Transverse colon (tissue), 4 donors: ENCODE measurements around the gene ETNPPL. TPM values are rescaled to one million over a fixed set of nuclear protein-coding genes. Genes with fewer than 3 reads are reported as not detected.

Source experiments
- DNase-seq: peaks from one replicate; pipeline ENCODE4 v3.0.0-alpha.2; 2019
- H3K27ac ChIP-seq, 4 donors: fragments of 200-600 bp; sonication (generic); 2 replicates each; pipeline ENCODE4 v1.5.1; 2016 to 2018; ENCODE audit warnings: inconsistent platforms in 4 of 4
- H3K27me3 ChIP-seq: fragments of 200-600 bp; sonication (generic); 2 replicates; pipeline ENCODE4 v1.5.1; 2017; ENCODE audit warnings: inconsistent platforms
- H3K36me3 ChIP-seq, 4 donors: fragments of 200-600 bp; sonication (generic); 2 replicates each; pipeline ENCODE4 v1.5.1; 2017 to 2019; ENCODE audit warnings: inconsistent platforms in 4 of 4
- H3K4me1 ChIP-seq, 4 donors: fragments of 200-600 bp; sonication (generic); 2 replicates each; pipeline ENCODE4 v1.5.1; 2017 to 2020; ENCODE audit warnings: inconsistent platforms in 4 of 4
- H3K4me3 ChIP-seq, 4 donors: fragments of 200-600 bp; sonication (generic); 1 replicate in 1 of 4; 2 replicates in 3 of 4; pipeline versions ENCODE4 v1.5.1 to v1.6.1; 2017 to 2019; ENCODE audit warnings: inconsistent platforms in 4 of 4
- H3K9me3 ChIP-seq, 2 donors: fragments of 200-600 bp; sonication (generic); 2 replicates each; pipeline ENCODE4 v1.5.1; 2017 to 2019; ENCODE audit warnings: inconsistent platforms in 2 of 2
- EP300 ChIP-seq: sonication (generic); formaldehyde crosslinking; IDR thresholded peaks from one replicate; pipeline ENCODE4 v1.6.1; 2017; ENCODE audit warnings: antibody characterized with exemption, low read depth
- POLR2A ChIP-seq: fragments of 450-650 bp; IDR thresholded peaks from one replicate; pipeline ENCODE4 v1.6.1; 2016; ENCODE audit warnings: antibody characterized with exemption, mild to moderate bottlenecking, moderate library complexity
- POLR2AphosphoS5 ChIP-seq, 3 donors: sonication (generic); formaldehyde crosslinking; IDR thresholded peaks; one replicate each; pipeline ENCODE4 v1.6.1; 2016; ENCODE audit warnings: antibody characterized with exemption in 3 of 3
- WGBS, 2 donors: methylation state at CpG; one replicate each; pipeline ENCODE4 v1.1.5; 2018; ENCODE audit warnings: low coverage in 1 of 2; 5-methylcytosine and 5-hydroxymethylcytosine counted together
- in situ Hi-C, 4 donors: fragments of 200-750 bp; cut with MboI; loops; one replicate each; pipeline versions ENCODE4 v1.15.0 to v1.15.1; 2017; ENCODE audit warnings: low sequenced_read_pairs in 3 of 4, low pct_ligation_motif_present in 1 of 4, low pct_unique_long_range_greater_than_20kb in 1 of 4
- intact Hi-C: fragments of 100-400 bp; cut with DNase I; formaldehyde crosslinking; loops from one replicate; pipeline ENCODE4 v1.15.1; 2023; ENCODE audit warnings: low total_unique reads
- total RNA-seq, 4 donors: library from RNA; depleted of rRNA; stranded (reverse); fragments of >200 nt; gene quantifications; one replicate each; pipeline ENCODE4 v1.1.0, GENCODE V29; 2016
- TF ChIP-seq, protein P1 (sequence below), 5 experiments: fragments of 200-600 bp in 3 of 5; fragments of 450-650 bp in 2 of 5; sonication (generic) in 3 of 5; IDR thresholded peaks; 1 replicate in 2 of 5; 2 replicates in 3 of 5; pipeline ENCODE4 v1.5.1; 2016 to 2017; ENCODE audit warnings: antibody characterized with exemption in 5 of 5, inconsistent platforms in 3 of 5, mild to moderate bottlenecking in 2 of 5, moderate library complexity in 1 of 5

ETNPPL gene
- total RNA-seq, 4 donors from 2014 or later = not detected

DNA sequence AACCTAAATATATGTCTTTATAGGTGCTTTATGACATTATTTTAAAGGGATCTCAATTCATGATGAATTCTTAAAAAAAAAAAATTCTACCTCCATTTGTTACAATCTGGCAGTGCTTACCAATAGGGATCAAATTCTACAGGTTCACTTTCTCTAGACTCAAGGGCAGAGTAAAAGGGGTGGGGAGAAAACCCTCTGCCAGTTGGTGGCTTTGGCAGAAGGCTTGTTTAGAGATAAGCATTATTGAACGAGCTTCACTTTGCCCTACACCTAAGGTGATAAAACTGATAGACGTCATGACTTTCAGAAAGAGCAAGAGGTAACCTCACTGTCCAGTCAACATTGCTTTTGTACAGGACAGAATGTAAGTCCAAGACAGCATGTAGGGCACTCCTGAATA lies 58.9 kb downstream of the ETNPPL start:
- TF ChIP-seq POLR2AphosphoS5 (IDR thresholded peaks at IDR 0.05) (no peak), POLR2A (no peak), EP300 (no peak)
- TF ChIP-seq, protein P1, sequence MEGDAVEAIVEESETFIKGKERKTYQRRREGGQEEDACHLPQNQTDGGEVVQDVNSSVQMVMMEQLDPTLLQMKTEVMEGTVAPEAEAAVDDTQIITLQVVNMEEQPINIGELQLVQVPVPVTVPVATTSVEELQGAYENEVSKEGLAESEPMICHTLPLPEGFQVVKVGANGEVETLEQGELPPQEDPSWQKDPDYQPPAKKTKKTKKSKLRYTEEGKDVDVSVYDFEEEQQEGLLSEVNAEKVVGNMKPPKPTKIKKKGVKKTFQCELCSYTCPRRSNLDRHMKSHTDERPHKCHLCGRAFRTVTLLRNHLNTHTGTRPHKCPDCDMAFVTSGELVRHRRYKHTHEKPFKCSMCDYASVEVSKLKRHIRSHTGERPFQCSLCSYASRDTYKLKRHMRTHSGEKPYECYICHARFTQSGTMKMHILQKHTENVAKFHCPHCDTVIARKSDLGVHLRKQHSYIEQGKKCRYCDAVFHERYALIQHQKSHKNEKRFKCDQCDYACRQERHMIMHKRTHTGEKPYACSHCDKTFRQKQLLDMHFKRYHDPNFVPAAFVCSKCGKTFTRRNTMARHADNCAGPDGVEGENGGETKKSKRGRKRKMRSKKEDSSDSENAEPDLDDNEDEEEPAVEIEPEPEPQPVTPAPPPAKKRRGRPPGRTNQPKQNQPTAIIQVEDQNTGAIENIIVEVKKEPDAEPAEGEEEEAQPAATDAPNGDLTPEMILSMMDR (IDR thresholded peaks at IDR 0.05) = no peak
- Histone ChIP-seq H3K9me3 (no peaks in the 10 kb centered on the region), H3K36me3 (no peaks in the 10 kb centered on the region), H3K27me3 (no peaks in the 10 kb centered on the region), H3K4me3 (no peak overlapping the region), H3K4me1 (no peaks in the 10 kb centered on the region), H3K27ac (no peak overlapping the region)
- intact Hi-C loops (no loop called here), in situ Hi-C loops (no loop called here)
- WGBS, 2 donors = 43% methylated on average over 2 of the region's 2 CpGs; no CpG with 5 or more reads in 1 of the 2 donors
- no peak for DNase-seq

DNA sequence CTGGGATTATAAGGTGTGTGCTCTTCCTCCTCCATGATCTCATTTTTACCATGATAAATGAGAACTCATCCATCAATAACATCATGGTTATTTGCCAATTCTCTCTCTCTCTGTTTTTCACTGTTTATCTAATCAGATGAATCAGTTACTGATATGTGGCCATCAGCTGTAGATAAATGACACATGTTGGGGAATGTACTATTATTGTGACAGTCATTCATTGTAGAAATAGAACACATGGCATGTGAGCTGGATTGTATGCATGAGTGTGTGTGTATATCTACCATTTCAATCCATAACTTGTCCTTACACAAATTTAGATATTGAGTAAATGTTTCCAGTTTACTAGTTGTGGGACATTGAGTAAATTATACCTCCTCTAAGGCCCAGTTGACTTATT lies 59.5 kb downstream of the ETNPPL start:
- Histone ChIP-seq H3K27me3 (no peaks in the 10 kb centered on the region), H3K9me3 (no peaks in the 10 kb centered on the region), H3K36me3 (no peaks in the 10 kb centered on the region), H3K4me1 (no peaks in the 10 kb centered on the region), H3K27ac (no peak overlapping the region), H3K4me3 (no peak overlapping the region)
- in situ Hi-C loops (no loop called here), intact Hi-C loops (no loop called here)
- no peak for TF ChIP-seq POLR2A
- TF ChIP-seq, protein P1 (IDR thresholded peaks at IDR 0.05) = no peak
- no peak for TF ChIP-seq POLR2AphosphoS5 (IDR thresholded peaks at IDR 0.05)
- no peak for TF ChIP-seq EP300
- DNase-seq = no peak

DNA sequence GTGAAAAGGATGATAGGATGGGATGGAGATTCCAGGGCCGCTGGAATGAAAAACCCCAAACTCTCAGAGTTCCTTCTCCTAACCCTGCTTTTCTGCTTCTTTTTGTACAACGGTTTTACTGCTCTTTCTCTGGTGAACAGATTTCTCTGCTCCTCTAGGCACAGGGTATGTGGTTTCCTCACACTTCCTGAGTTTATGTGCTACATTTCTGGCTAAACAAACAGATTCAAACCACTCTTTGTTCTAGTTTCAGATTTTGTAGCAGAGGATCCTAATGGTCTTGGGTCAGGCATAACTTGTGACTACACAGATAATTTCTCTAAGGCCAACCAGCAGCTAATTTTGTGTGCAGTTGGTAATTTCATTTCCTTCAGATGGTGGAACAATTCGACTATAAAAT lies 59.9 kb downstream of the ETNPPL start:
- Histone ChIP-seq H3K27ac (no peak overlapping the region), H3K36me3 (no peaks in the 10 kb centered on the region), H3K4me3 (no peak overlapping the region), H3K4me1 (no peaks in the 10 kb centered on the region), H3K9me3 (no peaks in the 10 kb centered on the region), H3K27me3 (no peaks in the 10 kb centered on the region)
- in situ Hi-C loops = no loop called here
- DNase-seq = no peak
- intact Hi-C loops = no loop called here
- WGBS, 2 donors = 47 to 56% methylated on average over 3 of the region's 3 CpGs
- TF ChIP-seq POLR2AphosphoS5 (IDR thresholded peaks at IDR 0.05) = no peak
- TF ChIP-seq, protein P1 (IDR thresholded peaks at IDR 0.05) = no peak
- TF ChIP-seq POLR2A = no peak
- TF ChIP-seq EP300 = no peak

DNA sequence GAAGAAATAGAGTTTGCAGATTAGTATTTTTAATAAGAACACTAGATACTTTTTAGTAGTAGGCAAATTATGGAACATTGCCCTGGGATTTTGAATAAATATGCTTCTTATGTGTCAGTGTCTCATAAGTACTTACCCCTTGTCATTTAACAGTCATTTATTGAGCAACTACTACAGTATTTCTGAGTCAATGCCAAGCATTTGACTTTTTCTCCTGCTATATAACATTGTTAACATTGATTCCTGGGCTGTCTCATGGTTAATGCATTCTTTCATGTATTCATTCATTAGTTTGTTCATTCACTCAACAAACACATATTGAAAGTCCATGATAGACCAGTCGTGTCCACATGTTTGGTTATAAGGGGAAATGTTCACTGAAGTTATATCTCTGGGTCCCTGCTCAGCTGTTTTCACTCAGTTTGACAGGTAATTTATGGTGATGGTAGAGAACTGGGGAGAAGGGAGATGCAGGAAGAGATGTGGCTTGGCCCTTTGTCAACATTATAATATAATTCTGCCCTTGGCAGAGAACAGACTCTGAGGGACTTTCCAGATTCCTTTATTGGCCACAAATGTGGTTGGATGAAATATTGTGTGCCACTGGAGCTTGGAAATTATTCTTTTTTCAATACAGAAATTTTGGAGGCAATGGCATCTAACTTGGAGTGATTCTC lies 62.6 kb downstream of the ETNPPL start:
- Histone ChIP-seq H3K9me3 (no peaks in the 10 kb centered on the region), H3K4me1 (no peaks in the 10 kb centered on the region), H3K4me3 (no peak overlapping the region), H3K27ac (no peak overlapping the region), H3K27me3 (no peaks in the 10 kb centered on the region), H3K36me3 (no peaks in the 10 kb centered on the region)
- in situ Hi-C loops = no loop called here
- WGBS, 2 donors = 39 to 50% methylated on average over 1 of the region's 1 CpG
- DNase-seq = no peak
- no peak for TF ChIP-seq EP300
- TF ChIP-seq, protein P1 (IDR thresholded peaks at IDR 0.05) = no peak
- TF ChIP-seq POLR2AphosphoS5 (IDR thresholded peaks at IDR 0.05) = no peak
- no peak for TF ChIP-seq POLR2A
- intact Hi-C loops = no loop called here
